K562 (cell line): ENCODE measurements around the gene TEAD4. TPM values are rescaled to one million over a fixed set of nuclear protein-coding genes. Genes with fewer than 3 reads are reported as not detected.
A peak's percentile ranks its signal among the peaks of the same experiment; 100 is the strongest.

ENCODE experiments used
- ATAC-seq: fragments of 200-7000 bp; cut with Tn5 transposase; 3 replicates; pipeline ENCODE4 v1.9.1; 2020; ENCODE audit warnings: moderate library complexity
- BruUV-seq: library from RNA; stranded (reverse); fragments of 400-500 nt; replicated peaks from 2 replicates; lab custom pipeline; 2021; lab: Mats Ljungman, UMichigan
- CTCF ChIA-PET: fragments of 300-600 bp; formaldehyde crosslinking; extraction: SDS; loops from one replicate; lab custom pipeline; 2021; ENCODE audit warnings: low intra/inter-chr PET ratio; lab: Yijun Ruan, JAX
- POLR2A ChIA-PET: fragments of 300-600, 350-650 bp; sonication (Branson Sonifier 250); formaldehyde crosslinking; extraction: SDS; loops from one replicate; lab custom pipeline; 2021; ENCODE audit warnings: antibody characterized with exemption, inconsistent platforms; lab: Yijun Ruan, JAX
- DNase-seq, 4 experiments: peaks; one replicate each; pipeline versions ENCODE4 v3.0.0 to v3.0.0-alpha.2; 2011 to 2018; ENCODE audit warnings: low spot score in 3 of 4, mixed read lengths in 3 of 4; ENCODE audit errors: extremely low read depth in 1 of 4
- FAIRE-seq: peaks from 2 replicates; lab custom pipeline; 2011; peaks lifted over from hg19 to GRCh38; lab: Jason Lieb, UNC
- H2AFZ ChIP-seq: 2 replicates; pipeline ENCODE4 v1.6.0; 2011; ENCODE audit warnings: low read depth, low read length, control low read depth, inconsistent platforms
- H3K27ac ChIP-seq: fragments of 200-600 bp; 3 replicates; pipeline ENCODE4 v1.8.0; 2011; ENCODE audit warnings: low read depth, mild to moderate bottlenecking, control low read depth, inconsistent platforms, low read length, moderate library complexity, mixed read lengths; ENCODE audit errors: extremely low read depth
- H3K27me3 ChIP-seq, 2 experiments: fragments of 300-600 bp in 1 of 2; 2 replicates in 1 of 2; 3 replicates in 1 of 2; pipeline versions ENCODE4 v1.6.0 to v1.8.0; 2011; ENCODE audit warnings: inconsistent platforms in 2 of 2, low read length in 2 of 2, mild to moderate bottlenecking in 1 of 2, mixed read lengths in 1 of 2, moderate library complexity in 1 of 2; ENCODE audit not compliant: control insufficient read depth in 2 of 2, insufficient read depth in 2 of 2
- H3K36me3 ChIP-seq: fragments of 300-600 bp; 3 replicates; pipeline ENCODE4 v1.8.0; 2011; ENCODE audit warnings: mild to moderate bottlenecking, low read length, inconsistent platforms; ENCODE audit not compliant: control insufficient read depth, insufficient read depth
- H3K4me1 ChIP-seq, 2 experiments: fragments of 200-600 bp in 1 of 2; replicated peaks in 1 of 2; 2 replicates in 1 of 2; 3 replicates in 1 of 2; pipeline versions ENCODE4 v1.5.1 to v1.8.0; 2011; ENCODE audit warnings: inconsistent platforms in 2 of 2, low read length in 2 of 2, mild to moderate bottlenecking in 1 of 2, mixed read lengths in 1 of 2, moderate library complexity in 1 of 2; ENCODE audit not compliant: control insufficient read depth in 2 of 2, insufficient read depth in 2 of 2
- H3K4me2 ChIP-seq: 2 replicates; pipeline ENCODE4 v1.6.1; 2011; ENCODE audit warnings: low read length, control low read depth, inconsistent platforms, mixed read lengths; ENCODE audit not compliant: insufficient read depth
- H3K4me3 ChIP-seq: fragments of 200-600 bp; sonication (generic), shearing (Covaris generic); 2 replicates; pipeline ENCODE4 v1.5.1; 2016; ENCODE audit warnings: control low read depth, inconsistent platforms
- H3K79me2 ChIP-seq: fragments of 200-600 bp; 3 replicates; pipeline ENCODE4 v1.8.0; 2011; ENCODE audit warnings: low read length, inconsistent platforms; ENCODE audit not compliant: control insufficient read depth, insufficient read depth
- H3K9ac ChIP-seq, 2 experiments: 2 replicates each; pipeline versions ENCODE4 v1.6.0 to v1.6.1; 2011; ENCODE audit warnings: low read depth in 2 of 2, low read length in 2 of 2, control low read depth in 1 of 2, inconsistent platforms in 1 of 2, mild to moderate bottlenecking in 1 of 2, mixed read lengths in 1 of 2; ENCODE audit not compliant: insufficient read depth in 1 of 2
- H3K9me1 ChIP-seq: one replicate; pipeline ENCODE4 v1.6.0; 2011; ENCODE audit warnings: inconsistent platforms, mild to moderate bottlenecking, low read length, moderate library complexity; ENCODE audit not compliant: control insufficient read depth, insufficient read depth
- H3K9me3 ChIP-seq: replicated peaks from 2 replicates; pipeline ENCODE4 v1.5.1; 2011; ENCODE audit warnings: low read depth, low read length, inconsistent platforms; ENCODE audit not compliant: control insufficient read depth, insufficient read depth
- H4K20me1 ChIP-seq: replicated peaks from 2 replicates; pipeline ENCODE4 v1.6.1; 2011; ENCODE audit warnings: low read length, inconsistent platforms, mixed read lengths; ENCODE audit not compliant: control insufficient read depth, insufficient read depth
- BCLAF1 ChIP-seq, 2 experiments: fragments of 450-650 bp in 1 of 2; IDR thresholded peaks; 2 replicates each; pipeline ENCODE4 v1.6.1; 2011 to 2017; ENCODE audit warnings: low read depth in 2 of 2, antibody characterized with exemption in 1 of 2, borderline replicate concordance in 1 of 2, low read length in 1 of 2, mild to moderate bottlenecking in 1 of 2, mixed read lengths in 1 of 2; ENCODE audit not compliant: control insufficient read depth in 1 of 2
- EP400 ChIP-seq: fragments of 450-650 bp; IDR thresholded peaks from 2 replicates; pipeline ENCODE4 v1.6.1; 2017; ENCODE audit warnings: antibody characterized with exemption, mild to moderate bottlenecking, moderate library complexity
- EZH2 ChIP-seq: IDR thresholded peaks from 2 replicates; pipeline ENCODE4 v1.6.1; 2012; ENCODE audit warnings: low read depth, mild to moderate bottlenecking, inconsistent platforms, low read length, borderline replicate concordance
- SIN3A ChIP-seq, 2 experiments: fragments of 150-350 bp in 1 of 2; IDR thresholded peaks; 2 replicates each; pipeline ENCODE4 v1.6.1; 2011 to 2016; ENCODE audit warnings: borderline replicate concordance in 2 of 2, low read depth in 2 of 2, low read length in 2 of 2, mild to moderate bottlenecking in 2 of 2, moderate library complexity in 2 of 2; ENCODE audit not compliant: control insufficient read depth in 1 of 2
- WGBS: fragments of 100-300 bp; shearing (Covaris generic); methylation state at CpG from one replicate; pipeline ENCODE4 v1.1.6; 2016; ENCODE audit warnings: low coverage, mixed read lengths; ENCODE audit not compliant: insufficient coverage; ENCODE audit errors: missing lambda C conversion rate; 5-methylcytosine and 5-hydroxymethylcytosine counted together
- in situ Hi-C: fragments of 300-500 bp; cut with MboI; formaldehyde crosslinking; loops from 4 replicates; pipeline ENCODE4 v1.15.0; 2018; ENCODE audit warnings: inconsistent platforms, mixed read lengths
- intact Hi-C: fragments of 100-400 bp; cut with micrococcal nuclease; formaldehyde crosslinking; loops from 2 replicates; pipeline ENCODE4 v1.14.2; 2022
- polyA plus RNA-seq, 8 experiments: library from polyadenylated mRNA; depleted of rRNA in 4 of 8; stranded (reverse) in 5 of 8; unstranded in 3 of 8; fragments of >200 nt; fragmentation: Nextera tagmentation in 2 of 8; fragmentation: Illumina TruSeq in 1 of 8; extraction: Ambion mirVana in 2 of 8; extraction: Trizol in 1 of 8; gene quantifications; 2 replicates each; pipeline versions ENCODE4 v1.2.1 to v1.2.3, GENCODE V29; 2011 to 2014; ENCODE audit warnings: inconsistent platforms in 1 of 8, missing spikeins in 1 of 8
- total RNA-seq, 7 experiments: library from RNA; depleted of rRNA in 6 of 7; stranded (reverse); fragments of >200 nt in 6 of 7; fragmentation: Illumina TruSeq in 2 of 7; extraction: Trizol in 2 of 7; gene quantifications; 2 replicates each; pipeline versions ENCODE4 v1.2.1 to v1.2.3, GENCODE V29; 2011 to 2021; ENCODE audit warnings: low replicate concordance in 1 of 7

Gene TEAD4
- total and polyA plus RNA-seq, 9 of the 15 experiments (the other 6 are each of a cell fraction or from before 2014, with no cell fraction given) = 0.82 to 40.0 (median 17.0) TPM

GRCh38 chr12:3081091-3081490 lies 121.9 kb downstream of the TEAD4 start:
- Histone ChIP-seq H3K9ac (no peak overlapping the region), H4K20me1 (no peaks in the 10 kb centered on the region), H2AFZ (no peak overlapping the region), H3K4me1 (peaks cover 2 to 15% of the 10 kb centered on the region in 2 experiments; a peak in 4 of 5 replicates), H3K9me3 (no peaks in the 10 kb centered on the region), H3K27me3 (peaks cover 8 to 16% of the 10 kb centered on the region in 2 experiments; a peak in 3 of 5 replicates), H3K4me2 (peak overlapping the region; percentile 11; the same call in 1 of the 2 replicates), H3K9me1 (no peaks in the 10 kb centered on the region), H3K36me3 (no peaks in the 10 kb centered on the region), H3K79me2 (no peaks in the 10 kb centered on the region), H3K4me3 (no peak overlapping the region), H3K27ac (no peak overlapping the region)
- TF ChIP-seq EP400 (no peak), EZH2 (no peak)
- ChIA-PET CTCF (no interaction called here), POLR2A (no interaction called here)
- WGBS = 3% methylated on average over 9 of the region's 9 CpGs
- FAIRE-seq = no peak
- BruUV-seq = no TSS peak
- no peak for DNase-seq
- intact Hi-C loops = no loop called here
- ATAC-seq = no peak
- in situ Hi-C loops = no loop called here

GRCh38 chr12:3081886-3082285 lies 122.7 kb downstream of the TEAD4 start:
- WGBS = 7% methylated on average over 7 of the region's 7 CpGs
- H3K79me2 ChIP-seq = no peaks in the 10 kb centered on the region
- no TSS peak for BruUV-seq
- DNase-seq (no peak), FAIRE-seq (no peak), ATAC-seq (no peak)
- H2AFZ ChIP-seq = no peak overlapping the region
- H3K9me3 ChIP-seq = no peaks in the 10 kb centered on the region
- H3K27ac ChIP-seq = no peak overlapping the region
- CTCF ChIA-PET = interaction anchor here (0.6 kb wide), 1 partner anchor 75 kb away, joined by 4 read pairs; no protein-coding TSS in a partner anchor
- H3K36me3 ChIP-seq = no peaks in the 10 kb centered on the region
- H3K4me3 ChIP-seq = no peak overlapping the region
- H4K20me1 ChIP-seq = no peaks in the 10 kb centered on the region
- POLR2A ChIA-PET = interaction anchor here (0.6 kb wide), 1 partner anchor 23 kb away, joined by 3 read pairs; no protein-coding TSS in a partner anchor
- H3K9ac ChIP-seq = no peak overlapping the region
- intact Hi-C loops = no loop called here
- H3K4me1 ChIP-seq = peaks cover 2 to 9% of the 10 kb centered on the region in 2 experiments; a peak in 4 of 5 replicates
- no peak overlapping the region for H3K4me2 ChIP-seq
- peaks cover 8 to 20% of the 10 kb centered on the region in 2 experiments; a peak in 3 of 5 replicates for H3K27me3 ChIP-seq
- no peaks in the 10 kb centered on the region for H3K9me1 ChIP-seq
- in situ Hi-C loops = no loop called here
- TF ChIP-seq SIN3A (IDR thresholded peaks at IDR 0.05; ENCODE audit: borderline replicate concordance in 2 of 2, control insufficient read depth in 1 of 2, low read depth in 2 of 2, low read length in 2 of 2) (no peak), BCLAF1 (IDR thresholded peaks at IDR 0.05; ENCODE audit: borderline replicate concordance in 1 of 2, control insufficient read depth in 1 of 2, low read depth in 2 of 2, low read length in 1 of 2) (no peak)
